Neural cell (in vitro differentiated cells): ENCODE measurements around the gene PLEKHG5. TPM values are rescaled to one million over a fixed set of nuclear protein-coding genes. Genes with fewer than 3 reads are reported as not detected.

Experiments
- H2AFZ ChIP-seq: fragments of 200-600, 300-800 bp; sonication (generic), shearing (Covaris generic); 2 replicates; pipeline ENCODE4 v1.6.0; 2014; ENCODE audit warnings: low read depth, mild to moderate bottlenecking, antibody characterized with exemption, low read length, moderate library complexity
- H3F3A ChIP-seq: fragments of 200-600 bp; shearing (Covaris generic); 2 replicates; pipeline ENCODE4 v1.6.1; 2016; ENCODE audit warnings: mild to moderate bottlenecking, moderate library complexity, mixed read lengths, antibody characterized with exemption, low read length; ENCODE audit not compliant: insufficient read depth, poor library complexity, severe bottlenecking
- H3K27ac ChIP-seq: fragments of 200-600, 300-800 bp; sonication (generic), shearing (Covaris generic); 2 replicates; pipeline ENCODE4 v1.5.1; 2014; ENCODE audit warnings: mild to moderate bottlenecking, low read length, moderate library complexity
- H3K27me3 ChIP-seq: fragments of 300-800, 200-600 bp; sonication (generic), shearing (Covaris generic); 2 replicates; pipeline ENCODE4 v1.6.0; 2014; ENCODE audit warnings: mild to moderate bottlenecking, low read depth, low read length, moderate library complexity; ENCODE audit not compliant: insufficient read depth
- H3K36me3 ChIP-seq: fragments of 300-800, 200-600 bp; sonication (generic), shearing (Covaris generic); 2 replicates; pipeline ENCODE4 v1.5.1; 2014; ENCODE audit warnings: mild to moderate bottlenecking, antibody characterized with exemption, low read length, moderate library complexity; ENCODE audit not compliant: insufficient read depth
- H3K4me2 ChIP-seq: fragments of 300-800, 200-600 bp; sonication (generic), shearing (Covaris generic); 2 replicates; pipeline ENCODE4 v1.6.0; 2014; ENCODE audit warnings: mild to moderate bottlenecking, low read length
- H3K4me3 ChIP-seq: fragments of 300-800, 200-600 bp; sonication (generic), shearing (Covaris generic); 2 replicates; pipeline ENCODE4 v1.5.1; 2014; ENCODE audit warnings: mild to moderate bottlenecking, low read length, moderate library complexity
- H3K79me2 ChIP-seq: fragments of 200-600 bp; shearing (Covaris generic); replicated peaks from 2 replicates; pipeline ENCODE4 v1.6.0; 2014; ENCODE audit warnings: mild to moderate bottlenecking, low read length, moderate library complexity; ENCODE audit not compliant: insufficient read depth
- H3K9ac ChIP-seq: fragments of 300-800, 200-600 bp; sonication (generic), shearing (Covaris generic); 2 replicates; pipeline ENCODE4 v1.6.1; 2016; ENCODE audit warnings: mild to moderate bottlenecking, low read length, mixed read lengths
- H3K9me2 ChIP-seq: fragments of 200-600 bp; shearing (Covaris generic); 2 replicates; pipeline ENCODE4 v1.6.1; 2016; ENCODE audit warnings: mild to moderate bottlenecking, low read length, mixed read lengths; ENCODE audit not compliant: insufficient read depth
- H3K9me3 ChIP-seq: fragments of 200-600, 300-800 bp; sonication (generic), shearing (Covaris generic); 2 replicates; pipeline ENCODE4 v1.6.1; 2016; ENCODE audit warnings: mild to moderate bottlenecking, mixed run types, low read length, moderate library complexity, mixed read lengths
- H4K20me1 ChIP-seq: fragments of 200-600 bp; shearing (Covaris generic); 2 replicates; pipeline ENCODE4 v1.6.1; 2016; ENCODE audit warnings: mild to moderate bottlenecking, mixed run types; ENCODE audit not compliant: insufficient read depth
- EP300 ChIP-seq: fragments of 450-650 bp; conservative IDR thresholded peaks from 2 replicates; pipeline ENCODE4 v1.6.1; 2014; ENCODE audit warnings: antibody characterized with exemption, mild to moderate bottlenecking, moderate library complexity; ENCODE audit not compliant: poor library complexity, severe bottlenecking
- EZH2 ChIP-seq: fragments of 200-600, 300-800 bp; shearing (Covaris generic), sonication (generic); IDR thresholded peaks from 2 replicates; pipeline ENCODE4 v1.6.1; 2014; ENCODE audit warnings: antibody characterized with exemption, low read length, borderline replicate concordance, mild to moderate bottlenecking; ENCODE audit not compliant: insufficient read depth, poor library complexity, severe bottlenecking
- MXI1 ChIP-seq: fragments of 450-650 bp; conservative IDR thresholded peaks from 2 replicates; pipeline ENCODE4 v1.6.1; 2014; ENCODE audit warnings: antibody characterized with exemption, mild to moderate bottlenecking; ENCODE audit not compliant: poor library complexity, severe bottlenecking
- POLR2AphosphoS5 ChIP-seq: IDR thresholded peaks from 2 replicates; pipeline ENCODE4 v1.6.1; 2012
- RAD21 ChIP-seq: fragments of 450-650 bp; conservative IDR thresholded peaks from 2 replicates; pipeline ENCODE4 v1.6.1; 2014; ENCODE audit warnings: antibody characterized with exemption, mild to moderate bottlenecking, moderate library complexity
- SMC3 ChIP-seq: fragments of 450-650 bp; conservative IDR thresholded peaks from 2 replicates; pipeline ENCODE4 v1.6.1; 2014; ENCODE audit warnings: antibody characterized with exemption, mild to moderate bottlenecking, moderate library complexity; ENCODE audit not compliant: poor library complexity
- TAF1 ChIP-seq: IDR thresholded peaks from 2 replicates; pipeline ENCODE4 v1.6.1; 2012; ENCODE audit warnings: low read depth
- polyA plus RNA-seq: library from polyadenylated mRNA; depleted of rRNA; stranded (reverse); fragments of >200 nt; gene quantifications from 2 replicates; pipeline ENCODE4 v1.2.3, GENCODE V29; 2014
- TF ChIP-seq, protein P1 (sequence below): IDR thresholded peaks from 2 replicates; pipeline ENCODE4 v1.6.1; 2012; ENCODE audit warnings: borderline replicate concordance
- TF ChIP-seq, protein P2 (sequence below): fragments of 450-650 bp; IDR thresholded peaks from 2 replicates; pipeline ENCODE4 v1.5.1; 2014; ENCODE audit warnings: antibody characterized with exemption, mild to moderate bottlenecking, moderate library complexity; ENCODE audit not compliant: poor library complexity, severe bottlenecking

The PLEKHG5 gene
- polyA plus RNA-seq, 1 donor from 2014 or later = 24.0 TPM

DNA sequence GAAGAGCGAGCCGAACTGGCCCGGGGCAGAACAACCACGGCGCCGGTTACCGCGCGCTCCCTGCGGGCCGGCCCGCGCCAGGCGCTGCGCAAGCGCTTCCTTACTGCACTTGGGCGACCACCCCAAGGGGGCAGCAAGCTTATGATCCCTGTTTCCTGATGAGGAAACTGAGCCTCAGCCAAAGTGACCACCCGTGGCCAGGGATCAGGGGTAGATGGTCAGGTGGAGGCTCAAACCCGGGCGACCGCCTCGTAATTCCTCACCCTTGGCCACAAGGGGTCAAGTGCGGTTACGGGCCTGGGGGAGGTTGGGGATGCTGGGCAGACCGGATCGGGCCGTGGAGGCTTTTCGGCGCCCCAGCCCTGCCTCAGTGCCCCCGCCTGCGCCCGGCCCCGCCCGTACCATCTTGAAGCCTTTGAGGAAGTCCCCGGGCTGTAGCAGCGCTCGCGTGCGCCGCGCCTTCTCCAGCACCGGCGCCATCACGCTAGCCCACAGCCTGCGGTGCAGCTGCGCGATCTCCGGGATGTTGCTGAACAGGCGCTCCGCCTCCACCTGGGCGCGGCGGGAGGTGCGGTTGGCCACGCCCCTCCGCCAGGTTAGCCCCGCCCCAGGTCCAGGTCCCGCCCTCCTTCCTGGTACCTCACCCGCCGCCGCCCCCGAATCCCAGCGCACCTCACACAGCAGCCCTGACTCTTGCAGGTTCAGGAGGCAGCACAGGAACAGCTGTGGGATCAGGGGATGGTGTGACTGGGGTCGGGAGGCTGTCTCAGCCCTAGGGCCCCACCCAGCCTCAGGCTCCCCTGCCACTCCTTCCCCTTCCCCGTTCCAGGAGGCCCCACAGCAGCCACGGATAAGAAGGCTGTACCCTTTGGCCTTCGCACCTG, 20.1 kb downstream of the PLEKHG5 start:
- Histone ChIP-seq H3K27ac (no peak overlapping the region), H3K36me3 (no peaks in the 10 kb centered on the region), H3K9me3 (no peaks in the 10 kb centered on the region), H3K4me3 (no peak overlapping the region), H3K4me2 (no peak overlapping the region), H2AFZ (no peak overlapping the region), H3K79me2 (no peaks in the 10 kb centered on the region), H3K9me2 (no peaks in the 10 kb centered on the region), H4K20me1 (no peaks in the 10 kb centered on the region), H3F3A (no peaks in the 10 kb centered on the region), H3K9ac (no peak overlapping the region), H3K27me3 (no peaks in the 10 kb centered on the region)
- no peak for TF ChIP-seq SMC3
- no peak for TF ChIP-seq MXI1
- TF ChIP-seq, protein P1, sequence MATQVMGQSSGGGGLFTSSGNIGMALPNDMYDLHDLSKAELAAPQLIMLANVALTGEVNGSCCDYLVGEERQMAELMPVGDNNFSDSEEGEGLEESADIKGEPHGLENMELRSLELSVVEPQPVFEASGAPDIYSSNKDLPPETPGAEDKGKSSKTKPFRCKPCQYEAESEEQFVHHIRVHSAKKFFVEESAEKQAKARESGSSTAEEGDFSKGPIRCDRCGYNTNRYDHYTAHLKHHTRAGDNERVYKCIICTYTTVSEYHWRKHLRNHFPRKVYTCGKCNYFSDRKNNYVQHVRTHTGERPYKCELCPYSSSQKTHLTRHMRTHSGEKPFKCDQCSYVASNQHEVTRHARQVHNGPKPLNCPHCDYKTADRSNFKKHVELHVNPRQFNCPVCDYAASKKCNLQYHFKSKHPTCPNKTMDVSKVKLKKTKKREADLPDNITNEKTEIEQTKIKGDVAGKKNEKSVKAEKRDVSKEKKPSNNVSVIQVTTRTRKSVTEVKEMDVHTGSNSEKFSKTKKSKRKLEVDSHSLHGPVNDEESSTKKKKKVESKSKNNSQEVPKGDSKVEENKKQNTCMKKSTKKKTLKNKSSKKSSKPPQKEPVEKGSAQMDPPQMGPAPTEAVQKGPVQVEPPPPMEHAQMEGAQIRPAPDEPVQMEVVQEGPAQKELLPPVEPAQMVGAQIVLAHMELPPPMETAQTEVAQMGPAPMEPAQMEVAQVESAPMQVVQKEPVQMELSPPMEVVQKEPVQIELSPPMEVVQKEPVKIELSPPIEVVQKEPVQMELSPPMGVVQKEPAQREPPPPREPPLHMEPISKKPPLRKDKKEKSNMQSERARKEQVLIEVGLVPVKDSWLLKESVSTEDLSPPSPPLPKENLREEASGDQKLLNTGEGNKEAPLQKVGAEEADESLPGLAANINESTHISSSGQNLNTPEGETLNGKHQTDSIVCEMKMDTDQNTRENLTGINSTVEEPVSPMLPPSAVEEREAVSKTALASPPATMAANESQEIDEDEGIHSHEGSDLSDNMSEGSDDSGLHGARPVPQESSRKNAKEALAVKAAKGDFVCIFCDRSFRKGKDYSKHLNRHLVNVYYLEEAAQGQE = no peak
- TF ChIP-seq EP300 = no peak
- TF ChIP-seq TAF1 = no peak
- TF ChIP-seq RAD21 = no peak
- TF ChIP-seq POLR2AphosphoS5 = no peak
- TF ChIP-seq, protein P2, sequence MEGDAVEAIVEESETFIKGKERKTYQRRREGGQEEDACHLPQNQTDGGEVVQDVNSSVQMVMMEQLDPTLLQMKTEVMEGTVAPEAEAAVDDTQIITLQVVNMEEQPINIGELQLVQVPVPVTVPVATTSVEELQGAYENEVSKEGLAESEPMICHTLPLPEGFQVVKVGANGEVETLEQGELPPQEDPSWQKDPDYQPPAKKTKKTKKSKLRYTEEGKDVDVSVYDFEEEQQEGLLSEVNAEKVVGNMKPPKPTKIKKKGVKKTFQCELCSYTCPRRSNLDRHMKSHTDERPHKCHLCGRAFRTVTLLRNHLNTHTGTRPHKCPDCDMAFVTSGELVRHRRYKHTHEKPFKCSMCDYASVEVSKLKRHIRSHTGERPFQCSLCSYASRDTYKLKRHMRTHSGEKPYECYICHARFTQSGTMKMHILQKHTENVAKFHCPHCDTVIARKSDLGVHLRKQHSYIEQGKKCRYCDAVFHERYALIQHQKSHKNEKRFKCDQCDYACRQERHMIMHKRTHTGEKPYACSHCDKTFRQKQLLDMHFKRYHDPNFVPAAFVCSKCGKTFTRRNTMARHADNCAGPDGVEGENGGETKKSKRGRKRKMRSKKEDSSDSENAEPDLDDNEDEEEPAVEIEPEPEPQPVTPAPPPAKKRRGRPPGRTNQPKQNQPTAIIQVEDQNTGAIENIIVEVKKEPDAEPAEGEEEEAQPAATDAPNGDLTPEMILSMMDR = no peak
- TF ChIP-seq EZH2 = no peak

DNA sequence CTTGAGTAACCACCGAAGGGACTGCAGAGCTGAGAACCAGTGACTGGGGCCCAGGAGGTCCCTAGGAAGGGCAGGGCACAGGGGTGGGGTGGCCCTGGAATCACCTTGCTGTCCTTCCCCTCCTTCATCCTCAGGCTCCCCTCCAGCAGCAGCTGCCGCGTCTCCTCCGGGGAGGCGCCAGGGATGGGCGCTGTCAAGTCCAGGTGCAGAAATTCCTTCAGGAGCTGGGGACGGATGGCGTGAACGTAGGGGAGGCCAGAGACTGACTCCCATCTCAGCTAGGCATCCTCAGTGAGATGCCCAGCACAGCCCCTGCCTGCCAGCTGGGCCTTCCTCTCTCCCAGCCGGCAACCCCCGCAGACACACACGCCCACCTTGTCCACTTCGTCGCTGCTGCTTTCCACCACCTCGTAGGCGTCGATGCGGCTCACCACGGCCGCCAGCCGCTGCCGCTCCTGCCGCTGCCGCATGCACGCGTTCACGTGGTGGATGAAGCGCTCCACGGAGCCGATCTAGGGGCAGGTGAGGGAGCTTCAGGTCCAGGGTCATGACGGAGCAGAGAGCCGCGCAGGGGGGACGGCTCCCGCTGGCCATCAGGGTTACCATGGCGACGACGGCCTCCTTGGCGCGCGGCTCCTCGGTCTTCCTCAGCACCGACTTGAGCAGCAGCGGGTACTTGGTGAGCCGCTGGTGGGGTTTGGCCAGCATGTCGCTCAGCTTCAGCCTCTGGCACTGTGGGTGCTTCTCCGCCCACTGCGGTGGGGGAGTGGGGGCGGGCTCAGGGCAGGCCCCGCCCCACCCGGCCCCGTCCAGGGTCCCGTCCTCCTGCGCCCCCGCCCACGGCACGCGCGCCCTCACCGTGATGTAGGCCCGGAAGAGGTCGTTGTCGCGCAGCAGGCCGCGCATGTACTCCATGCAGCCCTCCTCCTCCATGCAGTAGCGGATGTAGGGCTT, 21.1 kb downstream of the PLEKHG5 start:
- H3K4me3 ChIP-seq = no peak overlapping the region
- H3K27ac ChIP-seq = no peak overlapping the region
- H3K9me2 ChIP-seq = no peaks in the 10 kb centered on the region
- H4K20me1 ChIP-seq = no peaks in the 10 kb centered on the region
- H3K27me3 ChIP-seq = no peaks in the 10 kb centered on the region
- no peaks in the 10 kb centered on the region for H3K9me3 ChIP-seq
- no peaks in the 10 kb centered on the region for H3F3A ChIP-seq
- no peak for TF ChIP-seq POLR2AphosphoS5
- no peak for TF ChIP-seq RAD21
- TF ChIP-seq EP300 = no peak
- TF ChIP-seq EZH2 = no peak
- TF ChIP-seq SMC3 = no peak
- no peaks in the 10 kb centered on the region for H3K36me3 ChIP-seq
- no peak overlapping the region for H3K4me2 ChIP-seq
- H2AFZ ChIP-seq = no peak overlapping the region
- H3K9ac ChIP-seq = no peak overlapping the region
- H3K79me2 ChIP-seq = no peaks in the 10 kb centered on the region
